Activated CD4-positive, CD25-positive, alpha-beta regulatory T cell treated with anti-CD3 and anti-CD28 coated beads, Interleukin-2, amount 50 U/mL, for 24 hours (primary cell): ENCODE results near the gene NRXN2.

Source experiments
- ATAC-seq, 2 donors: fragments of 150-1000 bp; cut with Tn5 transposase; one replicate each; pipeline ENCODE4 v1.10.0; 2021; ENCODE audit warnings: mild to moderate bottlenecking in 1 of 2, moderate library complexity in 1 of 2

The NRXN2 gene

GRCh38 chr11:64644647-64645275 is 78.2 kb downstream of the NRXN2 start:
- peak in 1 of 2 donors; percentile 14 for ATAC-seq

- ATAC-seq = no peak
Measured at GRCh38 chr11:64643920-64644646, 78.9 kb downstream of the NRXN2 start.

GRCh38 chr11:64643256-64643881 is 79.6 kb downstream of the NRXN2 start:
- no peak for ATAC-seq

GRCh38 chr11:64642871-64643255 is 80.1 kb downstream of the NRXN2 start:
- ATAC-seq = no peak

- no peak for ATAC-seq
Measured at GRCh38 chr11:64642418-64642735, 80.6 kb downstream of the NRXN2 start.

- ATAC-seq = no peak
Measured at GRCh38 chr11:64641596-64642417, 81.2 kb downstream of the NRXN2 start.

- no peak for ATAC-seq
Measured at GRCh38 chr11:64639885-64640284, 83.1 kb downstream of the NRXN2 start.

- no peak for ATAC-seq
Measured at GRCh38 chr11:64638829-64639228, 84.2 kb downstream of the NRXN2 start.

- no peak for ATAC-seq
Measured at GRCh38 chr11:64638018-64638665, 84.9 kb downstream of the NRXN2 start.

GRCh38 chr11:64637334-64638017 is 85.5 kb downstream of the NRXN2 start:
- no peak for ATAC-seq

- ATAC-seq = no peak
Measured at GRCh38 chr11:64633555-64634159, 89.3 kb downstream of the NRXN2 start.

- no peak for ATAC-seq
Measured at GRCh38 chr11:64632654-64633053, 90.3 kb downstream of the NRXN2 start.

- ATAC-seq = no peak
Measured at GRCh38 chr11:64632237-64632636, 90.8 kb downstream of the NRXN2 start.

- no peak for ATAC-seq
Measured at GRCh38 chr11:64631675-64632074, 91.3 kb downstream of the NRXN2 start.

GRCh38 chr11:64629796-64630562 is 93.0 kb downstream of the NRXN2 start:
- ATAC-seq = no peak

GRCh38 chr11:64629103-64629502 is 93.9 kb downstream of the NRXN2 start:
- ATAC-seq = no peak

GRCh38 chr11:64628596-64628995 is 94.4 kb downstream of the NRXN2 start:
- ATAC-seq = no peak

- no peak for ATAC-seq
Measured at GRCh38 chr11:64627371-64627770, 95.6 kb downstream of the NRXN2 start.

- ATAC-seq = no peak
Measured at GRCh38 chr11:64626637-64627036, 96.4 kb downstream of the NRXN2 start.

GRCh38 chr11:64624883-64625481 is 98.0 kb downstream of the NRXN2 start:
- no peak for ATAC-seq

GRCh38 chr11:64622681-64623080 is 100.3 kb downstream of the NRXN2 start:
- ATAC-seq = no peak
